Caco-2 (cell line): Measurements from ENCODE around the gene GSK3A. TPM values are rescaled to one million over a fixed set of nuclear protein-coding genes. Genes with fewer than 3 reads are reported as not detected.
A peak's percentile ranks its signal among the peaks of the same experiment; 100 is the strongest.

Experiments
- BruUV-seq: library from RNA; stranded (reverse); fragments of 400-500 nt; replicated peaks from 2 replicates; lab custom pipeline; 2021; lab: Mats Ljungman, UMichigan
- CTCF ChIA-PET: fragments of 300-600 bp; sonication (Branson Sonifier 250); formaldehyde crosslinking; loops from one replicate; lab custom pipeline; 2022; ENCODE audit warnings: antibody characterized with exemption; lab: Charles Lee
- POLR2A ChIA-PET: fragments of 300-600 bp; sonication (Branson Sonifier 250); formaldehyde crosslinking; loops from one replicate; lab custom pipeline; 2022; ENCODE audit warnings: antibody characterized with exemption; lab: Charles Lee
- DNase-seq, 2 experiments: peaks; one replicate each; pipeline versions ENCODE4 v3.0.0 to v3.0.0-alpha.2; 2020 to 2022
- H3K27me3 ChIP-seq: replicated peaks from 2 replicates; pipeline ENCODE4 v1.6.0; 2011; ENCODE audit warnings: low read length; ENCODE audit not compliant: control insufficient read depth, insufficient read depth
- H3K36me3 ChIP-seq: 2 replicates; pipeline ENCODE4 v1.5.1; 2011; ENCODE audit warnings: low read length; ENCODE audit not compliant: control insufficient read depth, insufficient read depth
- H3K4me1 ChIP-seq: fragments of 250-450 bp; sonication (Bioruptor Pico); 2 replicates; pipeline ENCODE4 v1.5.1; 2020; ENCODE audit warnings: mild to moderate bottlenecking
- H3K4me3 ChIP-seq: 2 replicates; pipeline ENCODE4 v1.5.1; 2011; ENCODE audit warnings: low read depth, mild to moderate bottlenecking, control low read depth, low read length
- H3K9me3 ChIP-seq: fragments of 250-450 bp; sonication (Bioruptor Pico); 2 replicates; pipeline ENCODE4 v1.5.1; 2020; ENCODE audit warnings: mild to moderate bottlenecking, moderate library complexity
- H3K27ac Mint-ChIP-seq: one replicate; pipeline ENCODE4 v1.8.0; 2022; ENCODE audit warnings: mixed read lengths; ENCODE audit not compliant: unreplicated experiment
- H3K27me3 Mint-ChIP-seq: one replicate; pipeline ENCODE4 v1.8.0; 2022; ENCODE audit warnings: mixed read lengths; ENCODE audit not compliant: insufficient read depth, unreplicated experiment
- H3K36me3 Mint-ChIP-seq: one replicate; pipeline ENCODE4 v1.8.0; 2022; ENCODE audit warnings: mild to moderate bottlenecking, mixed read lengths; ENCODE audit not compliant: insufficient read depth, unreplicated experiment
- H3K4me1 Mint-ChIP-seq: one replicate; pipeline ENCODE4 v1.8.0; 2022; ENCODE audit warnings: low read depth, mixed read lengths; ENCODE audit not compliant: unreplicated experiment
- H3K4me3 Mint-ChIP-seq: one replicate; pipeline ENCODE4 v1.8.0; 2022; ENCODE audit warnings: mild to moderate bottlenecking, moderate library complexity, mixed read lengths; ENCODE audit not compliant: unreplicated experiment
- H3K9me3 Mint-ChIP-seq: one replicate; pipeline ENCODE4 v1.8.0; 2022; ENCODE audit warnings: mixed read lengths; ENCODE audit not compliant: unreplicated experiment
- CTCF ChIP-seq, 2 experiments: fragments of 200-600 bp in 1 of 2; IDR thresholded peaks; 1 replicate in 1 of 2; 2 replicates in 1 of 2; pipeline versions ENCODE4 v1.5.1 to v1.8.0; 2011 to 2022; ENCODE audit warnings: antibody characterized with exemption in 1 of 2, control low read depth in 1 of 2, inconsistent platforms in 1 of 2, low read depth in 1 of 2, low read length in 1 of 2, mild to moderate bottlenecking in 1 of 2, moderate library complexity in 1 of 2; ENCODE audit not compliant: insufficient read depth in 1 of 2, severe bottlenecking in 1 of 2, unreplicated experiment in 1 of 2
- intact Hi-C: fragments of 100-400 bp; cut with micrococcal nuclease; formaldehyde crosslinking; loops from one replicate; pipeline ENCODE4 v1.10.0; 2022; ENCODE audit not compliant: unreplicated experiment
- total RNA-seq: library from RNA; stranded (reverse); gene quantifications from 2 replicates; pipeline ENCODE4 v1.2.3, GENCODE V29; 2022

The GSK3A gene
- total RNA-seq, 1 experiment from 2014 or later = 59.6 TPM

DNA sequence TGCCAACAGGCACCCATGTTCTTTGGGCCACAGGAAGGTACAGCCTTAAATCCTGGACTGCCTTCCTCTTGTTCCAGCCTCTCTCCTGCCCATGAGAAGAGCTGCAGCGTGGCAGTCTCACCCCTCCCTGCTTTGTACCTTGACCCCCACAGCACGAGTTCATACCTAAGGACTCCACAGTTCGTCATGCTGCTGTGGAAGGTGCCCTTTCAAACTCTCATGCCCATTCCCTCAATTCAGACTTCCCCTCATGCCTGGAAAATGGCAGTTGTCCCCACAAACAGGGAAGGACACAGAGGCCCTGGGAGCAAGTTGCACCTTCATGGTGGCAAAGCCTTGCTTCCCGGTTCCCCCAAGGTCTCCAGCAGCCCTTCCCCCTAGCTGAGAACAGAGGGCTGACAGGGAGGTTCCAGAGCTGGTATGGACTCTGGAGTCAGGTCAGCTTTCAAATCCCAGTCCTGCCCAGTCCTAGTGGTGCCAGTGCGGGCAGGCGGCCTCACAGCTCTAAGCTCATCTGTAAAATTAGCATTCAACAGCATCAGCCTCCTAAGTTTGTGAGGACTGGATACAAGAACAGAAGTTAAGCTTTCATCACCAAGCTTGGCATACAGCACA, 8.6 kb downstream of the GSK3A start:
- Histone ChIP-seq H3K9me3 (no peaks in the 10 kb centered on the region), H3K4me1 (peaks cover 6% of the 10 kb centered on the region; the same call in 1 of the 2 replicates), H3K27me3 (no peaks in the 10 kb centered on the region), H3K4me3 (no peak overlapping the region), H3K36me3 (peaks cover 4% of the 10 kb centered on the region)
- ChIA-PET CTCF (interaction anchor here (0.6 kb wide), 1 partner anchor 46 kb away, joined by 3 read pairs; no protein-coding TSS in a partner anchor), POLR2A (interaction anchor here (2.6 kb wide), 1 partner anchor 9 kb away, joined by 9 read pairs; the partner anchor contains the start of gene GSK3A)
- H3K4me1 Mint-ChIP-seq = peaks cover 18% of the 10 kb centered on the region
- intact Hi-C loops = no loop called here
- H3K36me3 Mint-ChIP-seq = peaks cover 87% of the 10 kb centered on the region
- TF ChIP-seq CTCF (IDR thresholded peaks at IDR 0.05; ENCODE audit: insufficient read depth in 1 of 2, low read depth in 1 of 2, low read length in 1 of 2, severe bottlenecking in 1 of 2, unreplicated experiment in 1 of 2) = no peak
- DNase-seq = no peak
- H3K9me3 Mint-ChIP-seq = no peaks in the 10 kb centered on the region
- no peak overlapping the region for H3K4me3 Mint-ChIP-seq
- H3K27ac Mint-ChIP-seq = peak overlapping the region; percentile 59
- H3K27me3 Mint-ChIP-seq = no peaks in the 10 kb centered on the region
- BruUV-seq = no TSS peak

DNA sequence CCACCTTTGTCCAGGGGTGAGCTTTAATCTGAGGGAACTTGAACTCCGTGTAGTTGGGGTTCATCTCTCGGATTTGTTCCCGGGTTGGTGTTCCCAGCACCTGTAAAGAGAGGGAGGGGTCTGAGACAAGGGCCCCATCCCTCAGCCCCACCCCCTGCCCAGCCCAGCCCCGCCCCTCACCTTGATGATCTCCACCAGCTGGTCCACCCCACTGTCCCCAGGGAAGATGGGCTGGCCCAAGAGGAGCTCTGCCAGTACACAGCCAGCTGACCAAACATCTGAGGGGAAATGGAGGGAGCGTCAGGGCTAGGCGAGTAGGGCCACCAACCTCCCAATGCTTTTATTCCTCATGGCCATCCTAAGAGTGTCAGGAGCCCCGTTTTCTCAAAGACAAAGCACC, 9.3 kb downstream of the GSK3A start:
- Histone ChIP-seq H3K36me3 (peaks cover 4% of the 10 kb centered on the region), H3K4me1 (peaks cover 6% of the 10 kb centered on the region; the same call in 1 of the 2 replicates), H3K27me3 (no peaks in the 10 kb centered on the region), H3K4me3 (no peak overlapping the region), H3K9me3 (no peaks in the 10 kb centered on the region)
- no peak for TF ChIP-seq CTCF (IDR thresholded peaks at IDR 0.05; ENCODE audit: insufficient read depth in 1 of 2, low read depth in 1 of 2, low read length in 1 of 2, severe bottlenecking in 1 of 2, unreplicated experiment in 1 of 2)
- Mint-ChIP-seq H3K36me3 (peaks cover 89% of the 10 kb centered on the region), H3K4me3 (no peak overlapping the region), H3K4me1 (peaks cover 18% of the 10 kb centered on the region), H3K27ac (peak overlapping the region; percentile 59), H3K27me3 (no peaks in the 10 kb centered on the region), H3K9me3 (no peaks in the 10 kb centered on the region)
- CTCF ChIA-PET = no interaction called here
- no peak for DNase-seq
- POLR2A ChIA-PET = interaction anchor here (2.6 kb wide), 1 partner anchor 10 kb away, joined by 9 read pairs; the partner anchor contains the start of gene GSK3A
- intact Hi-C loops = no loop called here
- no TSS peak for BruUV-seq

DNA sequence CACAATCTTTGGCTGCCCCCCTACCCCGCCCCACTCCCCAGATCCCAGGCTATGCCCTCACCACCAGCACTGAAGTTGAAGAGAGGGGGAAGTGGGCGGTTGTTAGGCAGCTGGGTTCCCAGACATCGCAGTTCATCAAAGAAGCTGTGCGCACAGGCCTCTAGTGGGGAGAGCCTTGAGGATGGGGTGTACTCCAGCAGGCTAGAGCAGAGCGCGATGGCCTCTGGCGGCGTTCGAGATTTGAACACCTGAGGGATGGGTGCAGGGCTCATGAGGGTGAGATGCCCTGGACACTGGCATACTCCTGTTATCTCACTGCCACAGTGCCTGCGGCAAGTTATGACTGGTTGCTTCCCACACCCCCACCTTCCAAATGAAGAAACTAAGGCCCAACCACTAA, 10.0 kb downstream of the GSK3A start:
- BruUV-seq = no TSS peak
- Histone ChIP-seq H3K36me3 (peaks cover 4% of the 10 kb centered on the region), H3K4me1 (peaks cover 6% of the 10 kb centered on the region; the same call in 1 of the 2 replicates), H3K4me3 (no peak overlapping the region), H3K27me3 (no peaks in the 10 kb centered on the region), H3K9me3 (no peaks in the 10 kb centered on the region)
- POLR2A ChIA-PET = interaction anchor here (2.6 kb wide), 1 partner anchor 11 kb away, joined by 9 read pairs; the partner anchor contains the start of gene GSK3A
- Mint-ChIP-seq H3K27me3 (no peaks in the 10 kb centered on the region), H3K9me3 (no peaks in the 10 kb centered on the region), H3K4me3 (no peak overlapping the region), H3K27ac (peak overlapping the region; percentile 38), H3K36me3 (peaks cover 95% of the 10 kb centered on the region), H3K4me1 (peaks cover 18% of the 10 kb centered on the region)
- no peak for TF ChIP-seq CTCF (IDR thresholded peaks at IDR 0.05; ENCODE audit: insufficient read depth in 1 of 2, low read depth in 1 of 2, low read length in 1 of 2, severe bottlenecking in 1 of 2, unreplicated experiment in 1 of 2)
- intact Hi-C loops = no loop called here
- DNase-seq = no peak
- CTCF ChIA-PET = no interaction called here
